Measurements from ENCODE around the gene WDR35.

- TF ChIP-seq POLR2A (IDR thresholded peaks at IDR 0.05; ENCODE audit: low read depth, low read length) (no peak), CTCF (IDR thresholded peaks at IDR 0.05 in 2 of 3, conservative IDR thresholded peaks at IDR 0.05 in 1 of 3; ENCODE audit: control insufficient read depth in 2 of 3, extremely low read depth in 1 of 3, insufficient read depth in 1 of 3, low read depth in 3 of 3, low read length in 3 of 3) (no peak), SRF (IDR thresholded peaks at IDR 0.05; ENCODE audit: low read depth in 2 of 2, low read length in 2 of 2) (no peak), SIX5 (IDR thresholded peaks at IDR 0.05; ENCODE audit: low read depth, low read length, severe bottlenecking) (no peak), POLR2AphosphoS2 (IDR thresholded peaks at IDR 0.05; ENCODE audit: low read depth, low read length) (no peak), JUND (IDR thresholded peaks at IDR 0.05; ENCODE audit: low read depth, low read length) (no peak), EZH2 (IDR thresholded peaks at IDR 0.05; ENCODE audit: borderline replicate concordance, control insufficient read depth, low read depth, low read length) (no peak)
Measured at GRCh38 chr2:20018601-20019152, 28.8 kb upstream of the WDR35 start.

All from GM12878 (cell line).